ENCODE data around the gene BANP.
"Not testable (repeated sequence)": the region's sequence is repeated elsewhere in the genome, so short reads cannot be mapped to it uniquely, and the experiment has no call there.

Gene BANP

DNA sequence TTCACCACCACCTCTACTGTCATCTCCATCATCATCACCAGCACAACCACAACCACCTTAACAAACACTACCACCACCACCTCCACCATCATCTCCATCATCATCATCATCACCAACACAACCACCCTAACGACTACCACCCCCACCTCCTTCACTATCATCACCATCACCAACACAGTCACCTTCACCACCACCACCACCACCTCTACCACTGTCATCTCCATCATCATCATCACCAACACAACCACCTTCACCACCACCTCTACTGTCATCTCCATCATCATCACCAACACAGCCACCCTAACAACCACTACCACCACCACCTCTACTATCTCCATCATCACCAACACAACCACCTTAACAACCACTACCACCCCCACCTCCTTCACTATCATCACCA, 102.2 kb downstream of the BANP start:
- H3K4me3 ChIP-seq (ENCODE audit: low read length); DNase-seq (ENCODE audit: low read depth, low spot score): not testable (repeated sequence)

DNA sequence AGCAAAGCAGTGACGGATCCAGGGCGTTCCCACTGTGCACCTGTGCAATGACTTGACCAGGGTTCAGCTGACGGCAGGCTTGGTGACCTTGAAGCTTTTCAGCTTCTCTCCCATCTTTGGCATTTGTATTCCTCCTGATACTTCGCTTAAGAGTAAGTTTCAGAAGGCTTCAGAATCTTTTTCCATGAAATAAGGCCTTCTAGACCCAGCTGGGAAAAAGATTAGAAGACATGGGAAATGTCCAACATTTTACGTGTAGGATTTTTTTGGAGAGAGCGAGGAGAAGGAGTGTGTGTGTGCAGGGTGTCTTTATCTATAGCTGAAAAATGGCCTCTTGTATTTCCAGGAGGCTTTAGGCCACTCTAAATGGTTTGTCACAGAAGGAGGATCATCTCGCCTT, 104.1 kb downstream of the BANP start:
- H3K4me3 ChIP-seq (ENCODE audit: low read length) = no peak overlapping the region
- DNase-seq (ENCODE audit: low read depth, low spot score) = no peak

DNA sequence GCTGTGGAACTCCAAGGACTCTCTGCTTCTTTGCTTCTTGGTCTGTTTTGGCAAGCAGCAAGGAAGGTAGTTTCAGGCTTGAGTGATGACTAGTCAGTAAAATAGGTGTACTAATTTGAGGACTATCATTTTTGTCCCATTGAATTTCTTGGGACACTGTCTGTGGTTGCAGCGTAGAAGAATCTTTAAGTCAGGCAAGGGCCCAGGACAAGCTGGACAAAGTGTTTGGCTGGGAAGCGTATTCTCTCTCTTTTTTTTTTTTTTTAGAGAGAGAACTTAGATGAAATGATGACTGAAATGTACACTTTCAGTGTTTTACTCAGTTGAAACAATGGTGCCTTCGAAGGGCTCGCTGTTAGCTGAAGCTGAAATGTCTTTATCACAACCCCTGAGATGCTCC, 105.0 kb downstream of the BANP start:
- no peak for DNase-seq (ENCODE audit: low read depth, low spot score)
- H3K4me3 ChIP-seq (ENCODE audit: low read length) = no peak overlapping the region

- no peak overlapping the region for H3K4me3 ChIP-seq (ENCODE audit: low read length)
- no peak for DNase-seq (ENCODE audit: low read depth, low spot score)
Observed at GRCh38 chr16:88057656-88058055, 106.4 kb downstream of the BANP start.

GRCh38 chr16:88058136-88058535, 106.9 kb downstream of the BANP start:
- no peak overlapping the region for H3K4me3 ChIP-seq (ENCODE audit: low read length)
- DNase-seq (ENCODE audit: low read depth, low spot score) = no peak

GRCh38 chr16:88058817-88059216, 107.6 kb downstream of the BANP start:
- DNase-seq (ENCODE audit: low read depth, low spot score) = no peak
- H3K4me3 ChIP-seq (ENCODE audit: low read length) = no peak overlapping the region

- H3K4me3 ChIP-seq (ENCODE audit: low read length) = no peak overlapping the region
- no peak for DNase-seq (ENCODE audit: low read depth, low spot score)
Observed at GRCh38 chr16:88059701-88060386, 108.6 kb downstream of the BANP start.

- H3K4me3 ChIP-seq (ENCODE audit: low read length) = no peak overlapping the region
- no peak for DNase-seq (ENCODE audit: low read depth, low spot score)
Observed at GRCh38 chr16:88060524-88061219, 109.4 kb downstream of the BANP start.

GRCh38 chr16:88061346-88062110, 110.3 kb downstream of the BANP start:
- H3K4me3 ChIP-seq (ENCODE audit: low read length) = no peak overlapping the region
- no peak for DNase-seq (ENCODE audit: low read depth, low spot score)

DNA sequence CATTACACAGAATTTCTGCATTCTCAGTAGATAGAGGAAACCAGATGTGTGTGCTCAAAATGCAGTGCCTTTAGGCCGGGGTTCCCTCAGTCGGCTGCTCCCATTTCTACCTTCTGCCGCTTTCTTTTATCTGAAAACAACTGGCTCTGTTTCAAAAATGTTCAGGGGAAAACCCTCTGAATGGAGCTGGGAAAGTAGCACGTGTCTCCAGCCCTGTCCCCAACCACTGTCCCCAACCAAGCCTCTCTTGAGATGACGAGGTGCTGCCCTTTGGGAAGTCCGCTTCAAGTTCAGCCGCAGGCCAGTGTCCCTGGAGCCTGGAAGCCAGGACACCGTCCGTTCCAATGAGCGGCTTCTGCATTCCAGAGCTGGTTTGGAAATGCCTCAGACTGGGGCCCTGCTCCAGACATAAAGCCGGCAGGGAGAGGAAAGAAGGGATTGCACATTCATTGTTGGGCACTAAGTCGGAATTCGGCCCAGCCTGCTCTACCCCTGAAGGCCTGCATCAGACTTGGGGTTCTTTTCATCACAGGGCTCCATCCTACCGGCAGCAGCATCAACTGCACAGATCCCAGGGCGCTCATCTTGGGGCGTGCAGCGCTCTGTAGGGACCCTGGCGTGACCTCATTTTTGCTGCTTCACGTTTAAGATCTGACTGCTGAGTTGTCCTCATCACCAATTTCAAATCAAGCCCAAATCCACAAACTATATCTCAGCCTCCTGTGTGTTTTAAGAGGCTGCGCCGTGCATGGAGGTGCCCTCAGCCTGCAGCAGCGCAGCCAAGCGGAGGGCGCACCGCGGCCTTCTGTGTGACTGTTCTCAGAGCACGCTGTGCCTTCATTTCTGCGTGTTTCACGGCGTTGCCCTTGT, 111.3 kb downstream of the BANP start:
- no peak overlapping the region for H3K4me3 ChIP-seq (ENCODE audit: low read length)
- DNase-seq (ENCODE audit: low read depth, low spot score) = no peak

DNA sequence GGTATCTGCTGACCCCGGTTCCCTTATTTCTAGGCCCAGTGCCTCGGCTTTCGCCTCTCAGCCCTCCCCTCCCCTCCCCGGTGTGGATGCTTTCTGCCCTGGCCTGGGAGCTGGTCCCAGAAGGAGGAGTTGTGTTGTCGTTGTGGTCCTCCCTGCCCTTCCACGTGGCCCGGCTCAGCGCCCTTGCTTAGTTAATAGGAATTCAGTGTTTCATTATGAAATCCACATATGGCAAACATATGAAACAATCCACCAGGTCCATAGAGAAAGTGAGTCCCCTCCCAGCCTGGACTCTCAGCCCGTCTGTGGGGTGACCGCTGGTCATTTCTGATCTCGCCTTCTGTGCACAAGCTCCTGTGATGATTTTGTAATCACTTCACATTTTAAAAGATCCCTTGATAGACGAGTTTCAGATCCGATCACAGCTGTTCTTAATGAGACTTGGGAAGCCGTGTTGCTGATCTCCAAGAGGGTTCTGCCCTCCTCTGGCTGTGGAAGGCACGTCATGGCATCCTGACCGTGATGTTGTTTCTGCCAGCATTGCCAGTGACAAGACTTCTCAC, 112.1 kb downstream of the BANP start:
- no peak overlapping the region for H3K4me3 ChIP-seq (ENCODE audit: low read length)
- DNase-seq (ENCODE audit: low read depth, low spot score) = no peak

DNA sequence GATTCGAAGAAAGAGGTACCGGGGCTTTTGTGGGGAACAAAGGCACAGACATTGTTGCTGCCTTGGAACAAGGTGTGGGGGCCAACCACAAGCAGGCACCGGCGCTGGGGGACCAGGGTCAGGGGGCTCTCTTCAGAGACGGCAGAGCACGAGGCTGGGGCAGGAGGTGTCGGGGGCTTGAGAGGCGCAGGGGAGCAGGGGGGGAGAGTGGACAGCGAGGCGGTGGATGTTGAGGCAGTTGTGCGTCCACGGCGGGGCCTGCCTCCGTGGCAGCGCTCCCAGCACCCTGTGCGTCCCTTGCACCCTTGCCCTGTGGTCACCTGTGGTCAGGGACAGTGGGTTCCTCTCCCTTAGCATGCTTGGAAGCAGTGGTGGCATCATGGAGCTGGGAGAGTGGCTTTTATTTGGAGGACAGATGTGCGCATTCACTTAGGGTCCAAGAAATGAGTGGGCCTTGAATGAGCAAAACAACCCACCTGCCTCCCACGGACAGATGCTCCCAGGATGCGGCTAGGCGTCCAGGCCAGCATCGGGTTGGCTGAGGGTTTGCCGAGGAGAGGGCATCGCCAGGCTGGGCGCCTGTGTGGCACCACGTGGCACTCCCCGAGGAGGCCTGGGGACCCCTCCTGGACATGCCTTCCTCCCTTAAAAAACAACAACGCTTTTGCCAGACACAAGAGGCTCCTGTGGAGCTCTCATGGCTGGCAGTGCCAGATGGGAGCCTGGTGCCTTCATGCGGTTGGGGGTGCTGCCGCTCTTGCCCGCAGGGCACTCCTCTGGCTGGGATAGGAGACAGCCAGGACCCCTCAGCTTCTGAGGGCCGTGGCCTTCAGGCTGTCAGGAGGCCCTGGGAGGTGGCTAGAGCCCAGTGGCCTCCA, 113.0 kb downstream of the BANP start:
- no peak overlapping the region for H3K4me3 ChIP-seq (ENCODE audit: low read length)
- DNase-seq (ENCODE audit: low read depth, low spot score) = no peak

DNA sequence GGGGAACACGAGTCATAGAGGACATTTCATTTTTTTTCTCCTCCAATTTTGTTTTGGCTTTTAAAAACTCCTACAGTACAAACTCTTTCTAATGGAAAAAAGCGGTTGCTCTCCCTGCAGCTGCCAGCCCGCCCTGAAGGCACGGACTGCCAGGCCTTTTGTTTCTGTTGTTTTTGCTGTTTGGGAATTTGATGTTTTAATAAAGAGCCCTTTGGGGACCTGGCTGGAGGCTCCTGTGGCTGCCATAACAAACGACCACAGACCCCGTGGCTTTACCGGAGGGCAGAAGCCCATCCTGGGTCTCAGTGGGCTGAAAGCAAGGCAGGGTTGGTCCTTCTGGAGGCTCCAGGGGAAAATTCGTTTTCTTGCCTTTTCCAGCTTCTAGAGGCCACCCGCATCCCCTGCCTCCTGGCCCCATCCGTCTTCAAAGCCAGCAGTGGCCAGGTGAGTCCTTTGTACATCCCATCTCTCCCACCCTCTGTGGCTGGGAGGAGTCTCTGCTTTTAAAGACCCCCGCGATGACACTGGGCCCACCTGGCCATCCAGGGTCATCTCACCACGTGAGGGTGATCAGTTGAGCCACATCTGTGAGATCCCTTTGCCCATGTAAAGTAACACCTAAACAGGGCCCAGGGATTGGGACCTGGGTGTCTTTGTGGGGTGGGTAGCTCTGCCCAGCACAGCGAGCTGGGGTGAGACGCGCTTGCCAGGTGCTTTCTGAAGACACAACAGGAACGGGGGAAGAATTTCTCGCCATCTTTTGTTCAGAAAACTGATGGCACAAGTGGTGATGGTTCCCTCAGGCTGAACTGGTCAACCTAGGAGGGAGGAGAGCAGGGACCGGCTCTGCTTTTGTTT, 113.9 kb downstream of the BANP start:
- DNase-seq (ENCODE audit: low read depth, low spot score) = no peak
- H3K4me3 ChIP-seq (ENCODE audit: low read length) = no peak overlapping the region

- no peak overlapping the region for H3K4me3 ChIP-seq (ENCODE audit: low read length)
- no peak for DNase-seq (ENCODE audit: low read depth, low spot score)
Observed at GRCh38 chr16:88065747-88066142, 114.5 kb downstream of the BANP start.

DNA sequence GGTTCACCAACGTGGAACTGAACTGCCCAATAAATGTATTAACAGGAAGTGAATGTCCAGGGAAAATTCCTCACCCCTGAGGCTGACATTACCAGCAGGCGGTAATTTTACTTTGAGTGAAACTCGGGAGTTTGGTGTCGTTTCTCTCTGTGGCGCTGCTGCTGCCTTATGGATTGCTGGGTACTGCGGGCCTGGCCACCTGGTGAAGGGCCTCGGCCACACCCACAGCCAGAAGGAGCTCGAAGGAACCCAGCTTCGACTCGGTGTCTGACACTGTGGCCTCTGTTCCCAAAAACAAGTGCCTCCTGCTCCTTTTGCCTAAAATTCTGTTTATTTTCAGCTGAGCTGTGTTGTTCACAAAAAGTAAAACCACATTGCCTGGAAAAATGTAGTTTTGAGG, 115.0 kb downstream of the BANP start:
- DNase-seq (ENCODE audit: low read depth, low spot score) = no peak
- no peak overlapping the region for H3K4me3 ChIP-seq (ENCODE audit: low read length)

- H3K4me3 ChIP-seq (ENCODE audit: low read length) = no peak overlapping the region
- DNase-seq (ENCODE audit: low read depth, low spot score) = no peak
Observed at GRCh38 chr16:88066680-88067529, 115.7 kb downstream of the BANP start.
